Smooth muscle cell (in vitro differentiated cells): Measurements from ENCODE around the gene DDT. TPM values are rescaled to one million over a fixed set of nuclear protein-coding genes. Genes with fewer than 3 reads are reported as not detected.

Source experiments
- DNase-seq: peaks from one replicate; lab custom pipeline; 2025; ENCODE audit not compliant: unreplicated experiment; lab: John Stamatoyannopoulos, UW
- H2AFZ ChIP-seq: fragments of 200-600 bp; sonication (generic); 2 replicates; pipeline ENCODE4 v1.6.0; 2016; ENCODE audit warnings: antibody characterized with exemption, low read depth, mild to moderate bottlenecking
- H3F3A ChIP-seq: fragments of 200-600 bp; sonication (generic); 2 replicates; pipeline ENCODE4 v1.6.0; 2017; ENCODE audit warnings: antibody characterized with exemption, low read depth
- H3K27ac ChIP-seq: fragments of 200-600 bp; sonication (generic); 2 replicates; pipeline ENCODE4 v1.5.1; 2016; ENCODE audit warnings: low read depth, mild to moderate bottlenecking
- H3K27me3 ChIP-seq: fragments of 200-600 bp; sonication (generic); 2 replicates; pipeline ENCODE4 v1.6.1; 2016; ENCODE audit warnings: low read depth, mild to moderate bottlenecking
- H3K36me3 ChIP-seq: fragments of 200-600 bp; sonication (generic); 2 replicates; pipeline ENCODE4 v1.5.1; 2016; ENCODE audit warnings: low read depth
- H3K4me1 ChIP-seq: fragments of 200-600 bp; sonication (generic); 2 replicates; pipeline ENCODE4 v1.5.1; 2016; ENCODE audit warnings: low read depth
- H3K4me2 ChIP-seq: fragments of 200-600 bp; sonication (generic); 2 replicates; pipeline ENCODE4 v1.6.0; 2016; ENCODE audit warnings: mild to moderate bottlenecking
- H3K4me3 ChIP-seq: fragments of 200-600 bp; sonication (generic); 2 replicates; pipeline ENCODE4 v1.5.1; 2016; ENCODE audit warnings: mild to moderate bottlenecking
- H3K79me2 ChIP-seq: fragments of 200-600 bp; sonication (generic); 2 replicates; pipeline ENCODE4 v1.6.0; 2016; ENCODE audit warnings: low read depth, mild to moderate bottlenecking
- H3K9ac ChIP-seq: fragments of 200-600 bp; sonication (generic); 2 replicates; pipeline ENCODE4 v1.6.0; 2016; ENCODE audit warnings: low read depth
- H3K9me3 ChIP-seq: fragments of 200-600 bp; sonication (generic); replicated peaks from 2 replicates; pipeline ENCODE4 v1.5.1; 2016; ENCODE audit warnings: low read depth
- H4K20me1 ChIP-seq: fragments of 200-600 bp; sonication (generic); 2 replicates; pipeline ENCODE4 v1.6.0; 2016; ENCODE audit warnings: low read depth
- CTCF ChIP-seq: fragments of 200-600 bp; sonication (generic); IDR thresholded peaks from 2 replicates; pipeline ENCODE4 v1.5.1; 2017; ENCODE audit warnings: borderline replicate concordance, mild to moderate bottlenecking, antibody characterized with exemption; ENCODE audit not compliant: insufficient read depth, poor library complexity, severe bottlenecking
- WGBS: methylation state at CpG from one replicate; pipeline ENCODE4 v1.1.7; 2016; ENCODE audit warnings: low lambda C conversion rate; 5-methylcytosine and 5-hydroxymethylcytosine counted together
- polyA plus RNA-seq: library from polyadenylated mRNA; unstranded; fragments of >200 nt; fragmentation: Nextera tagmentation; extraction: Ambion mirVana; gene quantifications from 2 replicates; pipeline ENCODE4 v1.2.1, GENCODE V29; 2016
- total RNA-seq: library from RNA; depleted of rRNA; stranded (reverse); fragments of >200 nt; gene quantifications from 2 replicates; pipeline ENCODE4 v1.2.3, GENCODE V29; 2014

The DDT gene
- total and polyA plus RNA-seq, 2 experiments from 2014 or later = 57.8 to 119 TPM

- H3K9ac ChIP-seq = no peak overlapping the region
- H3K4me3 ChIP-seq = no peak overlapping the region
- no peaks in the 10 kb centered on the region for H3K36me3 ChIP-seq
- no peak for DNase-seq
- no peaks in the 10 kb centered on the region for H3K27me3 ChIP-seq
- 91% methylated on average over 6 of the region's 6 CpGs for WGBS
- no peak overlapping the region for H3K4me2 ChIP-seq
- peaks cover 8% of the 10 kb centered on the region for H3F3A ChIP-seq
- TF ChIP-seq CTCF = no peak
- H2AFZ ChIP-seq = no peak overlapping the region
- H3K27ac ChIP-seq = no peak overlapping the region
- H3K4me1 ChIP-seq = peaks cover 5% of the 10 kb centered on the region
- H4K20me1 ChIP-seq = no peaks in the 10 kb centered on the region
- no peaks in the 10 kb centered on the region for H3K9me3 ChIP-seq
- peaks cover 5% of the 10 kb centered on the region for H3K79me2 ChIP-seq
Measured at GRCh38 chr22:24006914-24007214, 32.6 kb upstream of the DDT start.

GRCh38 chr22:24006207-24006913 is 32.1 kb upstream of the DDT start:
- Histone ChIP-seq H3K79me2 (peaks cover under 1% of the 10 kb centered on the region), H3K4me2 (no peak overlapping the region), H3K27me3 (no peaks in the 10 kb centered on the region), H3K4me1 (peaks cover 4% of the 10 kb centered on the region), H2AFZ (no peak overlapping the region), H3K4me3 (no peak overlapping the region), H3K9ac (no peak overlapping the region), H3F3A (peaks cover 8% of the 10 kb centered on the region), H4K20me1 (no peaks in the 10 kb centered on the region), H3K27ac (no peak overlapping the region), H3K9me3 (no peaks in the 10 kb centered on the region), H3K36me3 (no peaks in the 10 kb centered on the region)
- TF ChIP-seq CTCF = no peak
- no peak for DNase-seq
- WGBS = 79% methylated on average over 10 of the region's 10 CpGs

- Histone ChIP-seq H3K9ac (no peak within 1 kb of the TSS), H3K27me3 (no peaks in the 10 kb centered on the region), H3K4me3 (no peak within 1 kb of the TSS), H3K79me2 (no peaks in the 10 kb centered on the region), H2AFZ (no peak within 1 kb of the TSS), H3K4me2 (no peak within 1 kb of the TSS), H4K20me1 (no peaks in the 10 kb centered on the region), H3K36me3 (no peaks in the 10 kb centered on the region), H3K4me1 (no peaks in the 10 kb centered on the region), H3K27ac (no peak within 1 kb of the TSS), H3K9me3 (no peaks in the 10 kb centered on the region), H3F3A (peaks cover 4% of the 10 kb centered on the region)
- no peak for TF ChIP-seq CTCF
- WGBS = 89% methylated on average over 6 of the region's 6 CpGs
- DNase-seq = no peak
Measured at GRCh38 chr22:24005201-24005600, 31.0 kb upstream of the DDT start, which contains the start of gene GSTT4. Gene GSTT4 (minus strand): TSS chr22:24005453. CDS start chr22:24005356, 97 bp downstream.

- TF ChIP-seq CTCF = no peak
- no peak overlapping the region for H3K27ac ChIP-seq
- WGBS = 90% methylated on average over 9 of the region's 9 CpGs
- no peak overlapping the region for H3K4me2 ChIP-seq
- H3K9ac ChIP-seq = no peak overlapping the region
- no peaks in the 10 kb centered on the region for H3K79me2 ChIP-seq
- H3K27me3 ChIP-seq = no peaks in the 10 kb centered on the region
- no peaks in the 10 kb centered on the region for H3K36me3 ChIP-seq
- H3K4me1 ChIP-seq = no peaks in the 10 kb centered on the region
- no peaks in the 10 kb centered on the region for H3F3A ChIP-seq
- no peak overlapping the region for H2AFZ ChIP-seq
- H4K20me1 ChIP-seq = no peaks in the 10 kb centered on the region
- no peak for DNase-seq
- no peaks in the 10 kb centered on the region for H3K9me3 ChIP-seq
- no peak overlapping the region for H3K4me3 ChIP-seq
Measured at GRCh38 chr22:24003887-24004286, 29.6 kb upstream of the DDT start.
